Activated CD4-positive, CD25-positive, alpha-beta regulatory T cell treated with anti-CD3 and anti-CD28 coated beads, Interleukin-2, amount 50 U/mL, for 16 hours (primary cell): ENCODE results near the gene THEM4.
A peak's percentile ranks its signal among the peaks of the same experiment; 100 is the strongest.
"Not testable (repeated sequence)": the region's sequence is repeated elsewhere in the genome, so short reads cannot be mapped to it uniquely, and the experiment has no call there.

Source experiments
- DNase-seq: peaks from one replicate; pipeline ENCODE4 v3.0.0-alpha.2; 2020; ENCODE audit warnings: low read depth, low spot score

Gene THEM4

DNA sequence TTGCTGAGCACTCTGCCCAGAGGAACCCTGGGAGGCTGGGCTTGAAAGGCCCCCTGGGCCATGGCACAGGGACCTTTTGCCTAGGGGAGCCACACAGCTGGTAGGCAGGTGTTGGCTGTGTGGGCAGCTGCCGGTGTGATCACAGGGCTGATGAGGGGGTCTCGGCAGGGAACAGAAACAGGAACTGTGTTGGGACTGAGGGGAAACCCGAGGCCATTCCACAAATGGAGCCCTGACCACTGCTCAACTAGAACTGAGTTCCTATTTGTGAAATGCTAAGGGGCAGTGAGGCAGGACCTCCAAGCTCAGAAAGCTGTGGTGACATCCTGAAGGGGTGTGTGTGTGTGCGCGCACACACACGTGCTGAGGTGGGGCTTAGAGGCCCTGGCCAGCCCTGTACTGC lies 49.4 kb downstream of the THEM4 start:
- DNase-seq = no peak

- no peak for DNase-seq
Observed at GRCh38 chr1:151858886-151859665, 50.2 kb downstream of the THEM4 start.

DNA sequence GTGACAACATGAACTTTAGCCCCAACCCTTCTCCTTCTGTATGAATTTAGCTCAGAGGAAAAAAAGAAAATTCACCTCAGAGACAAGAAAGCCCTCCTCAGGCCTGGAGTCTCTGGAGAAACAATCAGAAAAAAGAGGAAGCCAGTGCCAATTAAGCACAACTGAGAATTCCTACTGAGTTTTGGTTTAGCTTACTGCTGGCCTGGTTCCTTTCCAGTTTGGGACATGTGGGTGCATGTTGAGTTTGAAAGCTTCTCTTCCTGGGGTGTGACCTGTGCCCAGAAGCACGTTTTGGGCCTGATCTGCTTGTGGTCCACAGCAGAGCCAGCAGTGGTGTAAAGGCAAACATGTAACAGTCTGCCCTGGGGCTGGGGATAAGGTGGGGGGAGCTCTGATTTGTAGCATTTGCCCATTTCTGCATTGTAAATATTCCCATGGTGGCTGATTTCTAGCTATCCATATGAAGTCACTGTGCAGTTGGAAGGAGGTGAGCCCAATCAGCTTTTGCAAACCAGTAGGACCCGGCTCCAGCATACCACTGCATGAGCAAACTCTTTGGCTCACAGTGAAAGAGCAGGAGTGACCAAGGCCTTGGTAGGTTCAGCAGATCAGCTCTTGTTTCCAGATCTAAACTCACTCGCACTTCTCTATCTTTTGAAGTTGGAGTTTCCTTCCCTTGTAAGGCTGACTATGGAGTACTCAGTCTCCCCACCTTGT lies 51.1 kb downstream of the THEM4 start:
- DNase-seq = no peak

GRCh38 chr1:151855933-151856332 lies 53.4 kb downstream of the THEM4 start:
- DNase-seq = no peak

GRCh38 chr1:151855516-151855915 lies 53.8 kb downstream of the THEM4 start:
- not testable (repeated sequence) for DNase-seq

GRCh38 chr1:151854658-151855057 lies 54.7 kb downstream of the THEM4 start:
- DNase-seq = no peak

DNA sequence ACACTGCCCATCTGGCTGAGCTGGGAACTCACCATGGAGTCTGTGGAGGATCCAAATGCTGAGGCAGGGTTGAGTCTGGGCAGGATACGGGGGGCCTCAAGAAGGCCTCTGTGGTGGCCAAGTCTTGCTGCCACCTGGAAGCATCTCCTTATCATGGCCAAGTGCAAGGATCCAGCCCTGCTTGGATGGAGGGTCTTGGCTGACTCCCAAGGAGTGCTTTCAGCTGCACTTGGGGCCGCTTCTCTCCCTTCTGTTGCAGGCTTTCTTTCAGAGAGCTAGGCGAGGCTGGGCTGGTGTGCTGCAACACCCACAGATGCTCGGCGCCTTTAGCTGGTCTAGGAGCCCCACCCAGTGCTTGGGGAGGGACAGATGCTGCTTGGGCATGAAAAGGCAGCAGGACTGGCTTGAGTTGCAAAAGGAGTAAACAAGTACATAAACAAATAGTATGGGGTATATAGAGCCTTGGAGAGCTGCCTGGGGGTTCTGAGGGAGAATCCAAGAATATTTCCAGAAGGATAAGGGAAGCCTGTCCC lies 55.8 kb downstream of the THEM4 start, which contains the start of gene THEM5:
Gene THEM5, minus strand, starts transcription at position 302 of the 533 bp plus-strand sequence. Its CDS starts 147 bp downstream, at position 155.
- no peak for DNase-seq

- DNase-seq = no peak
Observed at GRCh38 chr1:151852733-151853132, 56.6 kb downstream of the THEM4 start.

- DNase-seq = no peak
Observed at GRCh38 chr1:151851886-151852285, 57.4 kb downstream of the THEM4 start.

- DNase-seq = no peak
Observed at GRCh38 chr1:151849871-151850270, 59.4 kb downstream of the THEM4 start.

GRCh38 chr1:151849126-151849525 lies 60.2 kb downstream of the THEM4 start:
- DNase-seq = no peak

- DNase-seq = no peak
Observed at GRCh38 chr1:151847867-151848596, 61.3 kb downstream of the THEM4 start.

GRCh38 chr1:151846686-151847237 lies 62.5 kb downstream of the THEM4 start:
- no peak for DNase-seq

GRCh38 chr1:151846062-151846568 lies 63.2 kb downstream of the THEM4 start:
- DNase-seq = no peak

- DNase-seq = no peak
Observed at GRCh38 chr1:151843398-151843797, 65.9 kb downstream of the THEM4 start.

GRCh38 chr1:151841141-151841540 lies 68.2 kb downstream of the THEM4 start:
- DNase-seq = no peak

- no peak for DNase-seq
Observed at GRCh38 chr1:151840421-151840820, 68.9 kb downstream of the THEM4 start.

GRCh38 chr1:151839457-151840403 lies 69.6 kb downstream of the THEM4 start, which contains the start of gene C2CD4D:
TSS of gene C2CD4D (minus strand) at chr1:151839820. CDS start at chr1:151838989, 831 bp downstream.
- peak; percentile 45 for DNase-seq

GRCh38 chr1:151839082-151839412 lies 70.3 kb downstream of the THEM4 start:
- DNase-seq = no peak
